Measurements from ENCODE around the gene MAP3K5. TPM values are rescaled to one million over a fixed set of nuclear protein-coding genes. Genes with fewer than 3 reads are reported as not detected.

Gene MAP3K5
- total and polyA plus RNA-seq, 9 of the 15 experiments (the other 6 are each of a cell fraction or from before 2014, with no cell fraction given): 2.2 to 13.0 (median 9.9) TPM

DNA sequence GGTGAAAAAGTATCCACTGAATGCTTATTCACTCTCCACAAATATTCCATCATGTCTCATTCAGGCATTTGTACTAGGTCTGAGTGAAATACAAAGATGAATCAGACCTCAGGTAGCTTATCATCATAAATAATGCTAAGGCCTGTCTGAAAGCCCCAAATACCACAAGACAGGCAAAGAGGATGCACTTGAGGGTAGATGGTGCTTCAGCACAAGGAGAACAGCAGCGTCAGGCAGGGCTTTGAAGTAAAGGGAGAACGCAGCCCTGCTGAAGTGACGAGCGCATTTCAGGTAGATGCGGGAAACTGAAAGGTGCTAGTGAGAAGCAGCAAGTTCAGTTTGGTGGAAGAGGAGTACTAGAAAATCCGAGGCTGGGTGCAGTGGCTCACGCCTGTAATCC is 38.7 kb downstream of the MAP3K5 start:
- in situ Hi-C loops (cut with MboI) (no loop called here), intact Hi-C loops (cut with micrococcal nuclease) (no loop called here)
- Histone ChIP-seq H3K4me1 (replicated peaks in 1 of 2; ENCODE audit: control insufficient read depth in 2 of 2, insufficient read depth in 2 of 2, low read length in 2 of 2) (peaks cover 22 to 51% of the 10 kb centered on the region in 2 experiments), H3K79me2 (ENCODE audit: control insufficient read depth, insufficient read depth, low read length) (peaks cover 75% of the 10 kb centered on the region), H3K4me3 (no peak overlapping the region), H3K27ac (ENCODE audit: extremely low read depth, low read depth, low read length) (no peak overlapping the region; the same call in 2 of the 3 replicates), H3K36me3 (ENCODE audit: control insufficient read depth, insufficient read depth, low read length) (no peaks in the 10 kb centered on the region; the same call in 2 of the 3 replicates), H2AFZ (ENCODE audit: low read depth, low read length) (no peak overlapping the region), H3K9ac (ENCODE audit: insufficient read depth in 1 of 2, low read depth in 2 of 2, low read length in 2 of 2) (no peak overlapping the region), H3K9me3 (replicated peaks; ENCODE audit: control insufficient read depth, insufficient read depth, low read depth, low read length) (no peaks in the 10 kb centered on the region), H3K27me3 (ENCODE audit: control insufficient read depth in 2 of 2, insufficient read depth in 2 of 2, low read length in 2 of 2) (no peaks in the 10 kb centered on the region), H3K9me1 (ENCODE audit: control insufficient read depth, insufficient read depth, low read length) (no peaks in the 10 kb centered on the region), H3K4me2 (ENCODE audit: insufficient read depth, low read length) (no peak overlapping the region), H4K20me1 (replicated peaks; ENCODE audit: control insufficient read depth, insufficient read depth, low read length) (0 out of 2 replicates have a peak, but pooled peaks cover 3% of the 10 kb centered on the region)
- ChIA-PET POLR2A (no interaction called here), CTCF (ENCODE audit: low intra/inter-chr PET ratio) (no interaction called here)
- no TSS peak for BruUV-seq (replicated peaks)
- no peak for DNase-seq (ENCODE audit: extremely low read depth in 1 of 4, low spot score in 3 of 4)
- FAIRE-seq: no peak
- 47% methylated on average over 7 of the region's 7 CpGs for WGBS (ENCODE audit: insufficient coverage, low coverage, missing lambda C conversion rate)
- TF ChIP-seq ZNF584 (CRISPR knock-in tag; IDR thresholded peaks at IDR 0.05; ENCODE audit: low read depth) (0 out of 2 replicates have a peak, but pooled peaks have one; percentile 2), MECOM (CRISPR knock-in tag; IDR thresholded peaks at IDR 0.05) (no peak), ZKSCAN8 (CRISPR knock-in tag; IDR thresholded peaks at IDR 0.05) (0 out of 2 replicates have a peak, but pooled peaks have one; percentile 15)
- ATAC-seq: no peak

DNA sequence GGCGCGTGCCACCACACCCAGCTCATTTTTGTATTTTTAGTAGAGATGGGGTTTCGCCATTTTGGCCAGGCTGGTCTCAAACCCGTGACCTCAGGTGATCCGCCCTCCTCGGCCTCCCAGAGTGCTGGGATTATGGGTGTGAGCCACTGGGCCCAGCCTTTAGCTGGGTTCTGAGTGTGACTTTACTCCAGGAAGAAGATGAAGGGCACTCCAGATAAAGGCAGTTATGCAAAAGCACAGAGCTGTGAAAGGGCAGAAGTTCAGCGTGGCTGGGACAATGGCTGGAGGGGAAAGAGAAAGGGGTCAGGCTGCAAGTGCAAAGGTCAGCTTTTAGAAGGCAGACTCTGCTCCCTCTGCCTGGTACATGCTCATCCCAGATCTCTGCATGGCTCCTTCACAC is 39.7 kb downstream of the MAP3K5 start:
- in situ Hi-C loops (cut with MboI) (no loop called here), intact Hi-C loops (cut with micrococcal nuclease) (no loop called here)
- FAIRE-seq (no peak), ATAC-seq (no peak), DNase-seq (ENCODE audit: extremely low read depth in 1 of 4, low spot score in 3 of 4) (peak in 1 of 4 experiments; percentile 51)
- peaks cover 77% of the 10 kb centered on the region for H3K79me2 ChIP-seq (ENCODE audit: control insufficient read depth, insufficient read depth, low read length)
- peaks cover 22 to 51% of the 10 kb centered on the region in 2 experiments for H3K4me1 ChIP-seq (replicated peaks in 1 of 2; ENCODE audit: control insufficient read depth in 2 of 2, insufficient read depth in 2 of 2, low read length in 2 of 2)
- CTCF ChIA-PET (ENCODE audit: low intra/inter-chr PET ratio): no interaction called here
- H3K27ac ChIP-seq (ENCODE audit: extremely low read depth, low read depth, low read length): no peak overlapping the region
- no peaks in the 10 kb centered on the region for H3K27me3 ChIP-seq (ENCODE audit: control insufficient read depth in 2 of 2, insufficient read depth in 2 of 2, low read length in 2 of 2)
- no peak overlapping the region for H3K4me2 ChIP-seq (ENCODE audit: insufficient read depth, low read length)
- no peak overlapping the region for H3K4me3 ChIP-seq
- no peaks in the 10 kb centered on the region; the same call in 2 of the 3 replicates for H3K36me3 ChIP-seq (ENCODE audit: control insufficient read depth, insufficient read depth, low read length)
- no TSS peak for BruUV-seq (replicated peaks)
- H3K9me1 ChIP-seq (ENCODE audit: control insufficient read depth, insufficient read depth, low read length): no peaks in the 10 kb centered on the region
- POLR2A ChIA-PET: interaction anchor here (0.7 to 1.0 kb wide), 2 partner anchors 14 to 22 kb away, joined by 4 to 6 read pairs; no protein-coding TSS in a partner anchor
- H3K9me3 ChIP-seq (replicated peaks; ENCODE audit: control insufficient read depth, insufficient read depth, low read depth, low read length): no peaks in the 10 kb centered on the region
- WGBS (ENCODE audit: insufficient coverage, low coverage, missing lambda C conversion rate): 38% methylated on average over 7 of the region's 7 CpGs
- 0 out of 2 replicates have a peak, but pooled peaks cover 3% of the 10 kb centered on the region for H4K20me1 ChIP-seq (replicated peaks; ENCODE audit: control insufficient read depth, insufficient read depth, low read length)
- peak overlapping the region in 1 of 2 experiments; percentile 6; a peak in 1 of 4 replicates for H3K9ac ChIP-seq (ENCODE audit: insufficient read depth in 1 of 2, low read depth in 2 of 2, low read length in 2 of 2)
- no peak overlapping the region for H2AFZ ChIP-seq (ENCODE audit: low read depth, low read length)
- TF ChIP-seq CEBPG (CRISPR knock-in tag; IDR thresholded peaks at IDR 0.05): no peak
- TF ChIP-seq CEBPG (tag; conservative IDR thresholded peaks at IDR 0.05 in 1 of 2, IDR thresholded peaks at IDR 0.05 in 1 of 2): no peak
- TF ChIP-seq ID3 (CRISPR knock-in tag; IDR thresholded peaks at IDR 0.05): no peak
- peak; percentile 63; the same call in 1 of the 2 replicates for TF ChIP-seq ID3 (tag; IDR thresholded peaks at IDR 0.05)
- 0 out of 4 replicates have a peak, but pooled peaks of 1 of the 2 experiments have one; percentile 16 for TF ChIP-seq RAD21 (CRISPR knock-in tag; conservative IDR thresholded peaks at IDR 0.05 in 1 of 2, IDR thresholded peaks at IDR 0.05 in 1 of 2)
- TF ChIP-seq TAF9B (IDR thresholded peaks at IDR 0.05; ENCODE audit: partially characterized antibody): no peak
- TF ChIP-seq, protein P1, sequence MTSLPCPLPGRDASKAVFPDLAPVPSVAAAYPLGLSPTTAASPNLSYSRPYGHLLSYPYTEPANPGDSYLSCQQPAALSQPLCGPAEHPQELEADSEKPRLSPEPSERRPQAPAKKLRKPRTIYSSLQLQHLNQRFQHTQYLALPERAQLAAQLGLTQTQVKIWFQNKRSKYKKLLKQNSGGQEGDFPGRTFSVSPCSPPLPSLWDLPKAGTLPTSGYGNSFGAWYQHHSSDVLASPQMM (CRISPR knock-in tag; IDR thresholded peaks at IDR 0.05): no peak
- 0 out of 4 replicates have a peak, but pooled peaks of 1 of the 2 experiments have one; percentile 14 for TF ChIP-seq MAZ (CRISPR knock-in tag; conservative IDR thresholded peaks at IDR 0.05 in 1 of 2, IDR thresholded peaks at IDR 0.05 in 1 of 2)
- no peak for TF ChIP-seq GABPB1 (CRISPR knock-in tag; IDR thresholded peaks at IDR 0.05)
- TF ChIP-seq NR2C2 (CRISPR knock-in tag; IDR thresholded peaks at IDR 0.05): no peak
- peak; percentile 70 for TF ChIP-seq NR2C2 (tag; IDR thresholded peaks at IDR 0.05)
- no peak for TF ChIP-seq TCF3 (CRISPR knock-in tag; IDR thresholded peaks at IDR 0.05)
- no peak for TF ChIP-seq ZNF12 (CRISPR knock-in tag; IDR thresholded peaks at IDR 0.05)
